GM11168 (cell line): ENCODE measurements around the gene CHMP4A.

Experiments used
- in situ Hi-C: fragments of 300-500 bp; cut with MboI; formaldehyde crosslinking; loops from one replicate; pipeline ENCODE4 v1.12.0; 2022; ENCODE audit warnings: low sequenced_read_pairs; ENCODE audit not compliant: unreplicated experiment

Gene CHMP4A

DNA sequence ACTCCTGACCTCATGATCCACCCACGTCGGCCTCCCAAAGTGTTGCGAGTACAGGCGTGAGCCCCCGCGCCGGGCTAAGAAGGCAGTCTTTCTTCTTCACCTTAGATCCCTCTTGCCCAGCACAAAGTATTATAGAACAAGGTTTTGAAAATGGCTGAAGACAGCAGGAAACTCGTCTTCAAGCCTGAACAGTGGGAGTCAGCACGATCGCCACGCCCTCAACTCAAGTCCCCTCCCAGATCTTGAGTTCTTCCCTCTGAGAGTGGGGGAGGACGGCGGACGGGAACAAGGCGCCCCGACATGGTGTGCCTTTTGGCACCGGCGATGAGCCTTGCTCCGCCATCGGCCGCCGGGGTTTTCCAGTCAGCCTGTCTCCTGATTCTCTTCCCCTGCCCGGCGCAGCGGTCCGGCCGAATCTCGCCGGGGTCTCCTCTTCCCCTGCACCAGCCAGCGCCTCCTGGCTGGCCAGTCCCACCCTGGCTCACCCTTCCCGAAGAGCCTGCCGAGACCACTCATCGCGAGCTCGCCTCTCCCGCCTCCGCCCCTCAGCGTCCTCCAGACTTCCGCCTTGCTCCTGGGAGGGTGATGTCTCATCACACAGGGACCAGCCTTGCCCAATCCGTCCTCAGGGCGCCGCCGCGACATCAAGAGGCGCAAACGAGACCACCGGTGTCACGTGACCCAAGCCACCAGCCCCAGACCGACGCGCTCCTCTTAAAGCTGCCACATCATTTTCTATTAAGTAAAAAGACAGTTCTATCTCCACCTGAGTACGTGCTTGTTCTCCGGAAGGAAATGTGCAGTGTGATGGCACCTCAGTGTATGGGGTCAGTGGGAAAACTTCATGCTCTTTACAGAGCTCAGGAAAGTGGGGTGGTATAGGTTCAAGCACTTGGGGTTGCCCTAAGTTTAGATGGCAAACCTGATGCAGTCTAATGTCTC is at the start of gene CHMP4A:
TSS of gene CHMP4A (minus strand) at position 565 of the 942 bp plus-strand sequence. CDS start at position 516, 49 bp downstream.
- in situ Hi-C loops: no loop called here

- in situ Hi-C loops: no loop called here
These were observed 48.7 kb upstream of the CHMP4A start for GRCh38 chr14:24261969-24262327.

DNA sequence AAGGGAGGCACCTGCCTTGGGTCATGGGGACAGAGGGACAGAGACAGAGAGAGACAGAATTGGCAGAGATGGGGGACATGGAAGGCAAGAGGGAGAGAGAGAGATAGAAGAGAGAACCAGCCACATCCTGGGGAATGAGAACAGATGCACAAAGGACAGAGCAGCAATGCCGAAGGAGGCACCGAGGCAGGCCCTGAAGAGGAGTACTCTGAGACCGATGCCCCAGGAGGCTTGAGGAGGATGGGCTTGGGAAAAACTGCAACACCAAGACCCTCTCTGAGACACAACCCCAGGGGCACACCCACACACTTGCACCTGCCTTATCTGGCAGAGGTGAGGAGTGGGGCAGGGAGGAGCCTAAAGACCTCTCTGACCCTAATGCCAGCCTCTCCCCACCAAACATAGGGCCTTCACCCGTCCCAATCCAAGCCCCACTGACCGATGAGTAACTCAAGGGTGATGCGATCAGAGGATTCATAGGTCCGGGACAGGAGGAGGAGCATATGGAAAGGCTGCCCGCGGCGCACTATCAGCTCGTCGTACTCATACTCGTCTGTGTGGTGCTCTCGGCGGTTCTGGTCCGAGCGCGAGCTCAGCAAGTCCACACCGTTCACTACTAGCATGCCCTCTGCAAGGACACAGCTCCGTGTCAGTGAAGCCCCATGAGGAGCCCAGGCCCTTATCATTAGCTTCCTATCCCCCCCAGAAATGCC is 48.1 kb upstream of the CHMP4A start:
- in situ Hi-C loops: no loop called here

DNA sequence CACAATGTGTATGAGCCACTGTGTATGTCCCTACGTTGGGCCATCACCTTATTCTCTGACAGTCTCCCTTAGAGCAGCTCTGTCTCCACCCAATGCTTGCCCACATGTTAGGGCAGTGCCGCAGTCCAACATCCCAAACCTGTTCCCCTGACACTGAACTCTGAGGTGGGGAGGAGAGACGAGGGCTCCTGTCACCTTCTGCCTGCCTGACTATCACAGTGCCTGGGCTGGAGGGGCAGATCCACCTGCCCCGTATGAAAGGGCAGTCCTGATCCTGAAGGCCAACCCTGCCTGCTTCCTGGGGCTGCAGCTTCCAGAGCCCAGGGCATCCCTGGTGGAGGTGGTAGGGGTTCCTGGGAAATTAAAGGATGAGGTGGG is 47.5 kb upstream of the CHMP4A start:
- in situ Hi-C loops: no loop called here

DNA sequence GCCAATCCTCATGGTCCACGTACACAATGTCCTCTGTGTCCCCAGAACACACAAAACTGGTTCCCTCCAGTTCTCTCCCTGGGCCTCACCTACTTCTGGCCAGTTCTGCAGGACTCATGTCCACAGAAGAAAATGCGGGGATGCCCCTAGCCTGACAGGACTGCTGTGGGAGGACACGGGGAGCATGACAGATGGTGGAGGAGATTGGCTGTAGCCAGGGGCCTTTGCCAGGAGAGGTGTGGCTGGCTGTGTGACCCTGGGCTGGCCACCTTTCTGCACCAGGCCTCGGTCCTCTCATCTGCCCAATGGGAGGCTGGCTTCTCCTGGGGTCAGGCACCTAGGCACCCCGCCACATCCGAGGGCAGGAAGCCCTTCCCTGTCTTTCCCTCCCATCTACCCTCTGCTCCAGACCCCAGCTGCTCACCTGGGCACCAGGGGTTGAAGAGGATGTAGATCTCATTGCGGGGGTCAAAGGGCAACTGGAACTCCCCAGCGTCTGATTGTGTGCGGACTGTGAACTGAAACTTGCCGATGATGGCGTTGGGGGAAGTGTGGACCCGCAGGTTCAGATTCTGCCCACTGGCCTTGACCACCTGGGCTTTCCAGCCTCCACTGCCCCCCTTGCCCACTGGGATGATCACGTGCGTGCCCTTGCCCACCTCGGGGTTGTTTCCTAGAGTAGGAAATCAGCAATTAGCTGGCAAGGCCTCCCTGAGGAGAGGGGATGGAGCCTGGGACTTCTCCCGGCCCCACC is 46.9 kb upstream of the CHMP4A start:
- in situ Hi-C loops: no loop called here

DNA sequence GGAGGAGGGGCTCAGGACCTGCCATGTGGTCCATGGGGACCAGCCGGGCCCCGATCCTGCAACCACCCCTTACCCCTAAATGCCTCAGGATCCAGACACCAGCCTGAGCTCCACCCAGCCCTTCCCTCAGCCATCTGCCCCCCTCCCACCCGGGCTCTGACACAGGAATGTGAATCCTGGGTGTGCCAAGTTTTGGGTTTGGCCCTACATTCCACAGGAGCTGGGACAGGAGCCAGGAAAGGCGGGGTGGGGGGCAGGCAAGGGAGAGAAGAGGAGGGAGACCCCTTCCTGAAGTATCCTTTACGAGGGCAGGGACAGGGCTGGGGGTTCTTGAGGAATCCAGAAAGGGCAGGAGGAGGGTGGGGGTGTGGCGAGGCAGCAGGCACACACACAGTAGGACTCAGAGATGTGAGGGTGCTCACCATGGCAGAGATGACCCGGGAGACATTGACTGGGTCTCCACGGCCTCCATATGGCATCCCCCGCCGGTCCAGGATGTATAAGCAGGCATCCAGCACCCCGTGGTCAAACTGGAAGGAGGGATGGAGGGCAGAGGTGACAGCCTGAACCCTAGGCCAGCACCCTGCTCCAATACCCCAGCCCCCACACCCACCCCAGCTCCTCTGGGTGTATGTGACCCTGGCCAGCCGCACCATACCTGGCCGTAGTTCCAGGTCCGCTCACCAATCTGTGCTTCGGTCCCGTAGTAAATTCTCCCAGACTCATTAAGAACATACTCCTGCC is 46.2 kb upstream of the CHMP4A start:
- in situ Hi-C loops: no loop called here

DNA sequence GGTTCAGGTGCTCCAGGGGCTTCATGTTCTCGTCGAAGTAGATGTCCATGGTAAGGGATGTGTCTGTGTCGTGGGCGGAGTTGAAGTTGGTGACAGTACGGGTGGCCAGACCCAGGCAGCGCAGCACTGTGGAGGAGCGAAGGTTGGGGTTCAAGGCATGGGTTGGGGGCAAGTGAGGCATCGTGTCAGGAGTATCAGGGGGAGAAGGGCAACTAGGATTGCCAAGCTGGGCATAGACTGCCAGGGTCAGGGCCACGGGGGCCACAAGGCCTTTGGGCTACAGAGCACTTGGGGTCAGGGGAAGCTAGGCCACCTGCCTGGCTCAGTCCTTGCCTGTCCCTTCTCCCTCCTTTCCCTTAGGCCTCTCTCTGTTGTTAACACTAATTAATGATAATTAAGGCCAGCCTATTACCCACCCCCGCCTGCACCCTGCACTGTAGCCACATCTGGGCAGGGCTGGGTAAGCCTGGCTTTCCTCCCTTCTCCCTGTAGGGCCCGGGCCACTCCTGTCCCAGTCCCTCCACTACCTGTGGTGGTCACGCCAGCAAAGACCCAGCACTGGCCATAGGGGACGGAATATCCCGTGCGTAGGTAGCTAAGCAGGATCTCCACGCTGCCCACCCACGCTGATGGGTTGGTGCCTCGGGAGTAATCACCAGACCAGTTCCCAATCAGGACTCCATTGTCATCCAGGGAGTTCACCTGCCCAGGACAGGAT is 45.4 kb upstream of the CHMP4A start:
- in situ Hi-C loops: no loop called here

GRCh38 chr14:24258119-24258518 is 44.8 kb upstream of the CHMP4A start:
- in situ Hi-C loops: no loop called here

DNA sequence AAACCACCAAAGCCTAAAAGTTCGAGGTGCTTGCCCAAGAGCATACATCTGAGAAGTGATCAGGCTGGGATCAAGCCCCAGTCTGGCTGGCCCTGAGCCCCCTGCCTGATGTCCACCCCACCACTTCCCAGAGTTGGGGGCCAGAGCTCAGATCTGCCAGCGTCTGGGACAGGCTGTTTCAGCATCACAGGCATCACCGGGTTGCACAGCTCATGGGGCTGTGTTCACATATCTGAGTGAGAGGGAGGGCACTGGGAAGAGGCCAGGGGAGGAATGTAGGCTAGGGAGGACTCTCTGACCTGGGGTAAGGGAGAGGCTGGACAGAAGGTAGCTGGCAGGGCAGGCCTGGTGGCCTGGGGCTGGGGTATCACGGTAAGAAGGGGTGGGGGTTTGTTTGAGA is 43.7 kb upstream of the CHMP4A start:
- in situ Hi-C loops: no loop called here

DNA sequence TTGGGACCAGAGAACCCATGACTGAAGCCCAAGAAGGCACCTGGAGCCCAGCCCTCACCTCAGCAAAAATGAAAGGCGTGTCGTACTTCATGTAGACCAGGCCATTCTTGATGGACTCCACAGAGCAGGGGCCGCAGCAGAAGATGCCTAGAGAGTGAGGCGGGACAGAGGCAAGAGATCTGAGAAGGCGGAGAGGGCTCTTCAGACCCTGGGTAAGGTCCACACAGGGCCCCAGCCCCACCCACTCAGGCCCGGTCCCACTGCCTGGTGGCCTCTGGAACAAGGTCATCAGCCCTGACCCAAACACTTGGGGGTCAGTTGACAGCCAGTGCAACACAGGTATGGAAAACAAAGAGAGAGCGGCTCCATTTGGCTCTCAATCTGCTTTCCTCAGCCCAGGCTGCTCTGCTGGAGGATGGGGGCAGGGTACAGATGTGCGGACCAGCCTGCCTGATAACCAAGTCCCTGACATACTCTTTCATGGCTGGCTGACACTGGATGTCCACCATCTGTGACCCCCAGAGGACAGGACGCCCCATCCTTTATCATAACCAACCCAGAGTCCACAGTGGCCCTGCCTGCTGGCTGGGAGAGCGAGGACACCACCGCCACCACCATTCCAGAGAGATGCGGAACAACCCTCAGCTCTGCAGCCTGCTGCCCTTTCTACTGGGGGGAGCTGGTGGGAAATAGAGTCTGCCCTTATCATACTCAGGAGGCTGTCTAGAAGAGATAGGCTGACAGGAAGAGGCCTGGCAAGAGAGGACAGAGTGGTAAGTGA is 42.8 kb upstream of the CHMP4A start:
- in situ Hi-C loops: no loop called here

GRCh38 chr14:24255438-24255837 is 42.1 kb upstream of the CHMP4A start:
- in situ Hi-C loops: no loop called here

DNA sequence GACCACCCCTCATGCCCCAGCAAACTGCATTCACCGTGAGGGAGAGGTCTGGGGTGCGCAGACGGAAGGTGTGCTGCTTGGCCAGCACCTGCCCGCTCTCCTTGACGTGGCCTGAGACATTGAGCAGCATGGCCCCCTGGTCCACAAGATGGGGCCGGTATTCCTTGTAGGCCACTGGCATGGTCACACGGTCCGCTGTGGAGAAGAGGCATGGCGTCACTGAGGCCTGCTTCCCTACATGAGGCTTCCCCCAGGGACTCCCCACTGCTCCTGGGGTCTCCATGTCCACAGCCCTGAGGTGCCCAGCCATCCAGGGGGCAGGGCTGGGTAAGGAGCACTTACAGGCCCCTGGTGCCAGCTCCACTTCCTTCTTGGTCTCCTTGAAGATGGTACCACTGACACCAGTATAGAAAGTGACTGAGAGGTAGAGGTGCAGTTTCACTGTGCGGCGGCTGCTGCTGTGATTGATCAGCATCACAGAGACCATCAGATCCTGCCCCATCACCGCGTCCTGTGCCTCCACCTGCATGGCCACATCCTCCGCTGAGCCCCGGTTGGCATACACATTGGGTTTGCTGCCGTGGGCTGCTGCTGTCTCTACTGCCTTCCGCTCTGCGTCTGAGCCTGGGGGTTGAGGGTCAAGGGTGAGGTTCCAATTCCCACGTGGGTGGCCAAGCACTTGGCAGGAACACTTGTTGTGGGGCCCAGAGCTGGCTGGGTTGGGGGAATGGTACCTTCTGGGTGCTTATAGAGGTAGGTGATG is 41.5 kb upstream of the CHMP4A start:
- in situ Hi-C loops: no loop called here

DNA sequence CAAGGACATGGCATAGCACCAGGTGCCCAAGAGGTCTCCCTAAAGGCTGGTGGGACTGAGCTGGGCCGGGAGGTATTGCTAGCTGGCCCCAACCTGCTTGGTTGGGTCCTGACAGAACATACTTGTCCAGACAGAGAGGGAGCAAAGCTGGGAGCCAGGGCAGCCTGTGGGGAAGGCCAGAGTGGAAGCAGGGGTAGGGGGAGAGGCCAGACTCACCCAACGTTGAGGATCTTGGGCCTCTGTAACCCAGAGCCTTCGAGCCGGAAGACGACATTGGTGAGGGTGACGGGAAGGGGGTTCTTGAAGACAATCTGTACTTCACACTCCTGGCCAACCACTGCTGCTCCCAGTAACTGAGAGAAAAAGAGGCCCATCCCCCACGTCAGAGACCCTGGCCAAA is 40.6 kb upstream of the CHMP4A start:
- in situ Hi-C loops: no loop called here

DNA sequence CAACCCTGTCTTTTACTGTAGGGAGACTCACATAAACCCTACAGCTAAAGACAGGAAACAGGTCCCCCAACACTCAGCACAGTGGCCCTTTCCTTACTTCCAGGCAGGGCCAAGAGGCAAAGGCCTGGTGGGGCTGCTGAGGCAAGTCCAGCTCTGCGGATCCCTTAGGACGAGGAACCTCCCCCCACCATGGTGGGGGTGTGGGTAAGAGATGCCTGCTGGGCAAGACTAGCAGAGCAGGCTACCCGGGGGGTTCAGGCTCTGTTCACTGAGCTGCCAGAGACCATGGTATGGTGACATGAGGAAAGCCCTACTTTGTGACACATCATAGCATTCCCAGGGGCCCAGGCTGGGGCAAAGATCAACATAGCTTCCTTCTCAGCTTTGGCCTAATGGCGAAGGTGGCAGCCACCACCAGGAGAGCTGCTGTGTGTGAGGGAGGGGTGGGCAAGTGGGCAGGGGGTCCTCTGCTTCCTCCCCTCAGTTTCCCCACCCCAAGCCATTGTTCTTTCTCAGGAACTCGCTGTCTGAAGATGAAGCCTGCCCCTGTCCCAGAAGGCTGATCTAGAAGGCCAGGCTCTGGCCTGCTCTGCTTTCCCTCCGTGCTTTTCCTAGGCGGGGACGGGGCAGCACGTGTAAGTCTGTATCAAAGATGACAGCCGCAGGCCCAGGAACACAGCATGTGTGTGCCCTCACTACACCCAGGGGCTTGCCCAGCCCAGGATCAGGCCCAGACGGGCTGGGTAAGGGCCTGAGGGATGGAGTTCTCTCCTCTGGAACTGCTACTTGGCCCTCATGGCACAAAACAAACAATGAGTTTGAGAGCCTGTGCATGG is 39.2 kb upstream of the CHMP4A start:
- in situ Hi-C loops: no loop called here

GRCh38 chr14:24251880-24252288 is 38.6 kb upstream of the CHMP4A start:
- in situ Hi-C loops: no loop called here

DNA sequence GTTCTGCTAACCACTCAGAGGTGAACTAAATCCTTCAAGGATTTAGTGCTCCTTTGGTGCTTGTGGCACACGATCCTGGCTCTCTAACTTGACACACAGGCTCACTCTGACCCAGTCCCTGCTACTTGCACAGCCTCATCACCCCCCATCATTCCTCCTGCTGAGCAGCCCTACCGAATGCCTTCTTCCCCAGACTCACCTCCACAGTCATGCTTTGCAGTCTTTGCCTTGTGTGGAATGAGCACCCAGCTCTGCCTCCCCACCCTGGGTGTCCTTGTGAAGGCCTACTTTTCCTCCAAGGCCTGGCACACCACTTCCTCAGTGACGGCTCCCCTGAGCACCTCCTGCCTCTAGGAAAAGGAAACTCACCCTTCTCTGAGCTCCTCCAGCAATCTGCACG is 37.1 kb upstream of the CHMP4A start:
- in situ Hi-C loops: no loop called here
